Osteocyte (in vitro differentiated cells): Measurements from ENCODE around the gene UMODL1. TPM values are rescaled to one million over a fixed set of nuclear protein-coding genes. Genes with fewer than 3 reads are reported as not detected.
A peak's percentile ranks its signal among the peaks of the same experiment; 100 is the strongest.

Experiments used
- DNase-seq: peaks from one replicate; pipeline ENCODE4 v3.0.0; 2021; ENCODE audit warnings: mixed read lengths; ENCODE audit not compliant: unreplicated experiment; ENCODE audit errors: extremely low spot score
- H3K27ac Mint-ChIP-seq: one replicate; pipeline ENCODE4 v1.8.0; 2021; ENCODE audit warnings: mild to moderate bottlenecking, mixed read lengths; ENCODE audit not compliant: unreplicated experiment
- H3K27me3 Mint-ChIP-seq: one replicate; pipeline ENCODE4 v1.8.0; 2021; ENCODE audit warnings: mixed read lengths; ENCODE audit not compliant: unreplicated experiment
- H3K36me3 Mint-ChIP-seq: one replicate; pipeline ENCODE4 v1.8.0; 2021; ENCODE audit warnings: mixed read lengths; ENCODE audit not compliant: unreplicated experiment
- H3K4me1 Mint-ChIP-seq: one replicate; pipeline ENCODE4 v1.8.0; 2021; ENCODE audit warnings: mixed read lengths; ENCODE audit not compliant: unreplicated experiment
- H3K4me3 Mint-ChIP-seq: one replicate; pipeline ENCODE4 v1.8.0; 2021; ENCODE audit warnings: mild to moderate bottlenecking, moderate library complexity, mixed read lengths; ENCODE audit not compliant: unreplicated experiment
- H3K9me3 Mint-ChIP-seq: one replicate; pipeline ENCODE4 v1.8.0; 2021; ENCODE audit warnings: mixed read lengths; ENCODE audit not compliant: unreplicated experiment
- CTCF ChIP-seq: fragments of 200-600 bp; sonication (generic); IDR thresholded peaks from 2 replicates; pipeline ENCODE4 v1.5.0; 2021; ENCODE audit warnings: antibody characterized with exemption, mild to moderate bottlenecking, moderate library complexity
- total RNA-seq: library from RNA; stranded (reverse); gene quantifications from 2 replicates; pipeline ENCODE4 v1.2.1, GENCODE V29; 2021

UMODL1 gene
- total RNA-seq, 1 donor from 2014 or later: not detected

- no peak overlapping the region for H3K27ac Mint-ChIP-seq
- no peak for DNase-seq
- H3K4me3 Mint-ChIP-seq: no peak overlapping the region
- TF ChIP-seq CTCF: no peak
- no peaks in the 10 kb centered on the region for H3K36me3 Mint-ChIP-seq
- peaks cover 22% of the 10 kb centered on the region for H3K27me3 Mint-ChIP-seq
- no peaks in the 10 kb centered on the region for H3K9me3 Mint-ChIP-seq
- peaks cover 3% of the 10 kb centered on the region for H3K4me1 Mint-ChIP-seq
Measured at GRCh38 chr21:42143111-42143510, 72.0 kb downstream of the UMODL1 start.

DNA sequence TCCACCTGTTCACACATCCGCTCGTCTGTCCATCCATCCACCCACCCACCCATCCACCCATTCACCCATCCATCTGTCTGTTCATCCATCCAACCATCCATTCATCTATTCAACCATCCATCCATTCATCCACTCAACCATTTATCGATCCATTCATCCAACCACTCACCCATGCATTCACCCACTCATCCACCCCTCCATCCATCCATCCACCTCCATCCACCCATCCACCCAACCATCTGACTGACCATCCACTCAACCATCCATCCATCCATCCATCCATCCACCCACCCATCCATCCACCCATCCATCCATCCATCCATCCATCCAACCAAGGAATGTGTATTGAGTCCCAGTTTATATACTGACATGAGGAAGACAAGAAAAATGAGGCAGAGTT lies 73.1 kb downstream of the UMODL1 start:
- no peaks in the 10 kb centered on the region for H3K36me3 Mint-ChIP-seq
- peaks cover 3% of the 10 kb centered on the region for H3K4me1 Mint-ChIP-seq
- no peak overlapping the region for H3K27ac Mint-ChIP-seq
- H3K9me3 Mint-ChIP-seq: no peaks in the 10 kb centered on the region
- no peak overlapping the region for H3K4me3 Mint-ChIP-seq
- H3K27me3 Mint-ChIP-seq: peaks cover 22% of the 10 kb centered on the region
- no peak for TF ChIP-seq CTCF
- DNase-seq: no peak

- no peaks in the 10 kb centered on the region for H3K9me3 Mint-ChIP-seq
- no peak overlapping the region for H3K27ac Mint-ChIP-seq
- peaks cover 3% of the 10 kb centered on the region for H3K4me1 Mint-ChIP-seq
- peaks cover 22% of the 10 kb centered on the region for H3K27me3 Mint-ChIP-seq
- H3K4me3 Mint-ChIP-seq: no peak overlapping the region
- TF ChIP-seq CTCF: no peak
- DNase-seq: no peak
- no peaks in the 10 kb centered on the region for H3K36me3 Mint-ChIP-seq
Measured at GRCh38 chr21:42144679-42145568, 73.8 kb downstream of the UMODL1 start.

DNA sequence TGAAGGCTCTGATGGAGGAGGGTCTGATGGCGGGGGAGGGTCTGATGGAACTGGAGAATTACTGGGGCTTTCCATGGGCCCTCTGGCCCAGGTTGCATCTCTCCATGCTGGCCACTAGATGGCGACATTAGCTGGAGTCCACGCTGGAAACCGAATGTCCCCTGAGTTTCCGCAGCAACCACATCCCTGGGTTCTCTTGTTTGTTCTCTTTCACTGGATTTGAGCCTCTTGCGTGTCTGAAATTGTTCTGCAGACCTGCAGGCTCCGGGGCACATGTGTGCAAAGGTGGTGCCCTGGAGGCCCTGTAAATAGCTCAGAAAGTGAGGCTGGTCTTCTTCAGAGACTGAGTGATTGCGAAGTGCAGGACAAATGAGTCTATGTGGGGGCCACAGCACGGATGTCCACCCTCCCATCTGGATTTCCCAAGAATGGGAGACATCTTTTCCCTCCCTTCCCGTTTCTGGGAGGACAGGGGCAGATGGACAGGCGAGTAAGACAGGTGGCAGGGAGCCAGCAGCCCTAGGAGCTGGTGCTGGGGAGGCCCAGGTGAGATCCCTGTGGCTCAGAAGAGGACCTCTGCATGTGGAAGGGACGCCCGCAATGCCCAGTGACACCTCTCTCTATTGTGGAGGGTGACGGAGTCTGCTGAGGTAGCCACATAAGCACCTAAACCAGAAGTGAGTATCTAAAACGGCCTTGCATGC lies 74.6 kb downstream of the UMODL1 start:
- Mint-ChIP-seq H3K36me3 (no peaks in the 10 kb centered on the region), H3K9me3 (no peaks in the 10 kb centered on the region), H3K4me3 (no peak overlapping the region), H3K4me1 (peaks cover 3% of the 10 kb centered on the region), H3K27me3 (peaks cover 22% of the 10 kb centered on the region), H3K27ac (no peak overlapping the region)
- peak; percentile 89 for TF ChIP-seq CTCF
- DNase-seq: no peak

DNA sequence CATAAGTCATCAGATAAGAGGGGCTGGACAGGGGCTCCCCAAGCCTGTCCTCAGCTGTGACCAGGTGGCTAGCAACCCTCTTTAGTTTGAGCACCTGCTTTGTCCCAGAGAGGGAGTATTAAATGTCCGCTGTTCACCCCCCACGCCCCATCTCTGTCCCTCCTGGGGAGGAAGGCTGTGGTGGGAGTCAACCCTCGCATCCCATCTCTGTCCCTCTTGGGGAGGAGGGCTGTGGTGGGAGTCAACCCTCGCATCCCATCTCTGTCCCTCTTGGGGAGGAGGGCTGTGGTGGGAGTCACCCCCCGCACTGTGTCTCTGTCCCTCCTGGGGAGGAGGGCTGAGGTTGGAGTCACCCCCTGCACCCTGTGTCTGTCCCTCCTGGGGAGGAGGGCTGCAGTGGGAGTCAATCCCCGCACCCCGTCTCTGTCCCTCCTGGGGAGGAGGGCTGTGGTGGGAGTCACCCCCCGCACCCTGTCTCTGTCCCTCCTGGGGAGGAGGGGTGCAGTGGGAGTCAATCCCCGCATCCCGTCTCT lies 75.2 kb downstream of the UMODL1 start:
- peaks cover 3% of the 10 kb centered on the region for H3K4me1 Mint-ChIP-seq
- DNase-seq: no peak
- H3K36me3 Mint-ChIP-seq: no peaks in the 10 kb centered on the region
- no peak for TF ChIP-seq CTCF
- no peaks in the 10 kb centered on the region for H3K9me3 Mint-ChIP-seq
- H3K4me3 Mint-ChIP-seq: no peak overlapping the region
- H3K27me3 Mint-ChIP-seq: peaks cover 25% of the 10 kb centered on the region
- no peak overlapping the region for H3K27ac Mint-ChIP-seq
